GM18951 (cell line): ENCODE data around the gene ZNF260.

Source experiments
- POLR2A ChIP-seq: IDR thresholded peaks from 4 replicates; pipeline ENCODE4 v1.6.1; 2011; ENCODE audit warnings: mild to moderate bottlenecking; ENCODE audit not compliant: insufficient read length, insufficient read depth; ENCODE audit errors: extremely low read depth
- in situ Hi-C: fragments of 300-500 bp; cut with MboI; formaldehyde crosslinking; loops from one replicate; pipeline ENCODE4 v1.12.0; 2022; ENCODE audit warnings: low sequenced_read_pairs, mixed read lengths, inconsistent platforms; ENCODE audit not compliant: unreplicated experiment

The ZNF260 gene

GRCh38 chr19:36528194-36528920 lies at the start of gene ZNF260:
TSS of gene ZNF260 (minus strand) at chr19:36528271. CDS start at chr19:36515238, 13,033 bp downstream.
- TF ChIP-seq POLR2A, result peak; percentile 78
- in situ Hi-C loops, result no loop called here

- no peak for TF ChIP-seq POLR2A
Observed at GRCh38 chr19:36577271-36577996, 49.4 kb upstream of the ZNF260 start.

GRCh38 chr19:36574741-36575140 lies 46.7 kb upstream of the ZNF260 start:
- no peak for TF ChIP-seq POLR2A
- in situ Hi-C loops, result no loop called here

More at GRCh38 chr19:36577271-36577996, 49.4 kb upstream of the ZNF260 start:
- in situ Hi-C loops, result no loop called here

- in situ Hi-C loops, result no loop called here
- no peak for TF ChIP-seq POLR2A
Observed at GRCh38 chr19:36573895-36574720, 46.0 kb upstream of the ZNF260 start.

- in situ Hi-C loops, result no loop called here
- TF ChIP-seq POLR2A, result peak; percentile 85
Observed at GRCh38 chr19:36573020-36573894, 45.2 kb upstream of the ZNF260 start, which contains the start of gene ZNF529. TSS of gene ZNF529 (minus strand) at chr19:36573292. CDS start at chr19:36572346, 946 bp downstream.

- in situ Hi-C loops, result no loop called here
- no peak for TF ChIP-seq POLR2A
Observed at GRCh38 chr19:36572593-36573019, 44.5 kb upstream of the ZNF260 start.

- no peak for TF ChIP-seq POLR2A
Observed at GRCh38 chr19:36564391-36564790, 36.3 kb upstream of the ZNF260 start.

GRCh38 chr19:36547001-36547732 lies 19.1 kb upstream of the ZNF260 start:
- no peak for TF ChIP-seq POLR2A
- in situ Hi-C loops, result no loop called here

More at GRCh38 chr19:36564391-36564790, 36.3 kb upstream of the ZNF260 start:
- in situ Hi-C loops, result no loop called here

- in situ Hi-C loops, result no loop called here
- TF ChIP-seq POLR2A, result no peak
Observed at GRCh38 chr19:36528921-36529518, 949 bp upstream of the ZNF260 start.

GRCh38 chr19:36527873-36528193 lies 238 bp downstream of the ZNF260 start:
- TF ChIP-seq POLR2A, result no peak
- in situ Hi-C loops, result no loop called here

GRCh38 chr19:36527341-36527740 lies 730 bp downstream of the ZNF260 start:
- TF ChIP-seq POLR2A, result no peak

GRCh38 chr19:36526581-36526980 lies 1.5 kb downstream of the ZNF260 start:
- TF ChIP-seq POLR2A, result no peak
- in situ Hi-C loops, result no loop called here

More at GRCh38 chr19:36527341-36527740, 730 bp downstream of the ZNF260 start:
- in situ Hi-C loops, result no loop called here

GRCh38 chr19:36524617-36525016 lies 3.5 kb downstream of the ZNF260 start:
- in situ Hi-C loops, result no loop called here

More at GRCh38 chr19:36524617-36525016, 3.5 kb downstream of the ZNF260 start:
- no peak for TF ChIP-seq POLR2A
